Pons (tissue), 1 donor: ENCODE data around the gene PAK4.

Experiments used
- DNase-seq: peaks from one replicate; pipeline ENCODE4 v3.0.0-alpha.2; 2016; ENCODE audit warnings: low spot score

The PAK4 gene

GRCh38 chr19:39165857-39166256 lies 40.3 kb downstream of the PAK4 start:
- no peak for DNase-seq

- peak; percentile 17 for DNase-seq
Observed at GRCh38 chr19:39166571-39167391, 41.2 kb downstream of the PAK4 start.

GRCh38 chr19:39167461-39168257 lies 42.1 kb downstream of the PAK4 start:
- DNase-seq, result no peak

DNA sequence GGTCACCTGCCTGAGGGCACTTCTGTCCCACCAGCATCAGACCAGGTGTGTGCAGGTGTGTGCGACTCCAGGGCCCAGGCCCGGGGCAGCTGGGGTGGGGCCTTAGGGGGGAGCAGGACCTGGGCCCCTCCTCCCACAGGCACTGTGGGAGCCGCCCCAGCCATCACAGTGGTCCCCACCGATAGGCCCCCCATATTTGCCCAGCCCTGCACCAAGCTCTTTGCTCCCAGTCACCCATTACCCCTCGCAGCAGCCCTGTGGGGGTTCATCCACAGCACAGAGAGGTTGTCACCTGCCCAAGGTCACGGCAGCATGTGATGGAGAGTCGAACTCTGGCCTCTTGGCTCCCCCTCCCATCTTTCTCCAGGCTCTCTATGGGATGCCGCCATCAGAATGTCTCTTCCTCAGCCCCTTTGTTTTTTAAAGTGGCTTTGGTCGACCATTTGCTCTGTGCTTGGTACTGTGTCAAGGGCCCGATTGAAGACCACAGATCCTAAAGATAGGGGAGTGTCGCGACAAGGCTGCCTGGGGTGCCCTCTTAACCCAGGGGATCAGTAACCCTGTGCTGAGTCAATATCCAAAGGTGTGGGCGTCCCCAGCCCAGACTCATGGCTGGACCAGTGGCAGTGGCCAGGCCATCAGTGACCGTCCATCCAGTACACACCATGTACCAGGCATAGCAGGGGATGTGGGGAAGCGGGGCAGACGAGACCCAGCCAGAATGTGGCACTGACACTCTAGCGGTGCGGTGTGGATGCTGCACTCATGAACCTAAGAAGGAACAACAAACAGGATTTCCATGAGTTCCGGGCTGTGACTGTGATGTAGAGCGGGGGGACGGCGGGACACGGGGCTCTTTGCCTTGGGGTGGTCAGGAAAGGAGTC lies 42.9 kb downstream of the PAK4 start:
- no peak for DNase-seq

DNA sequence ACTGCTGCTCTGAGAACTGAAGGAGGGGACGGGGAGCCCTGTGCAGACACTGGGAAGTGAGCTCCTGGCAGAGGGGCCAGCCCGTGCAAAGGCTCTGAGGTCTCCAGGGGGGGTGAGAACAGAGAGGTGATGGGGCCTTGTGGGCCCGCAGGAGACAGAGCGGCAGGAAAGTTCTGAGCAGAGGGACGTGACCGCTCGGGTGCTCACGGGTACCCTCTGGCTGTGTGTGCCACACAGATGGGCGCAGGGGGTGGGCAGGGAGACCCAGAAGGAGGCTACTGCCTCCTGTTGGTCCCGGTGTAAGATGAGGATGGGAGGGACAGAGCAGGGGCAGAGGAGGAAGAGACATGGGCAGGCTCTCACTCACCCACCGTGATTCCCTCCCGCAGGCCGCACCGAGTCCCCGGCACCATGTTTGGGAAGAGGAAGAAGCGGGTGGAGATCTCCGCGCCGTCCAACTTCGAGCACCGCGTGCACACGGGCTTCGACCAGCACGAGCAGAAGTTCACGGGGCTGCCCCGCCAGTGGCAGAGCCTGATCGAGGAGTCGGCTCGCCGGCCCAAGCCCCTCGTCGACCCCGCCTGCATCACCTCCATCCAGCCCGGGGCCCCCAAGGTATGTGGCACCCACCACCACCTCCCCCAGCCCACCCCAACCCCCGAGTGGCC lies 43.7 kb downstream of the PAK4 start:
- no peak for DNase-seq

DNA sequence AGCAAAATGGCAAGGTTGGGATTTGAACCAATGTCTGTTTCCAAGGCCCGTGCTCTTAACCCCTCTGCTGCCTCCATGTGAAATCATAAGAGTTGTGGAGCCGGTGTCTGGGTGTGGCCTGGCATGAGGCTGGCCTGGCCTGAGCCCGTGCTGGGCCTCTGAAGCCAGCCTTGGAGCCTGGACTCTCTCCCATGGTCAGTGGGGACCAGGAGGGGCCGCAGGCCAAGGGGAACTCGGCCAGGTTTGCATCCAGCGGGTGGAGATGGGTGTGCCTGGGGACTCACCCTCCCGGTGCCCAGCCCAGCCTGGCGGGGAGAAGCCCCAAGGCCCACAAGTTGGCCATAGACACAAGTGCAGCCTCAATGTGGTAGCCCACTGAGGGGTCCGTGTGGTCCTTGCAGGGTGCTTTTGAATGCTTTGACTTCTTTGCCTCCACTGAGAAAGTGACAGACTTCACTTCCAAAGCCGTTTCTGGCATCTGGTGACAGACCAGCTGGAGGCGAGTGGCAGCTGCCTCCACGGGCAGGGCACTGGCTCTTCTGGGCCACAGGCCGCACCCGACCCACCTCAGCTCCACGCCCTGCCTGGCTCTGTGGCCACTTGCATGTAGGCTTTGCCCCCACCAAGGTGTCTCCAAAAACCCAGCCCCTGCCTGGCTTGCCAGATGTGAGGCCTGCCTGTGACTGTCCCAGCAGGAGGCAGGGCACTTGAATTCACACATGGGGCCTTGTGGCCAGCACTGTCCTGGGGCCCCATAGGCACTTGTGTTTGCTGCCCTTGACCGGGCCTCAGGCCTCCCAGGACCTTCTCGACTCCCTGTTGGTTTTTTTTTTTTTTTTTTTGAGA lies 45.0 kb downstream of the PAK4 start:
- no peak for DNase-seq

DNA sequence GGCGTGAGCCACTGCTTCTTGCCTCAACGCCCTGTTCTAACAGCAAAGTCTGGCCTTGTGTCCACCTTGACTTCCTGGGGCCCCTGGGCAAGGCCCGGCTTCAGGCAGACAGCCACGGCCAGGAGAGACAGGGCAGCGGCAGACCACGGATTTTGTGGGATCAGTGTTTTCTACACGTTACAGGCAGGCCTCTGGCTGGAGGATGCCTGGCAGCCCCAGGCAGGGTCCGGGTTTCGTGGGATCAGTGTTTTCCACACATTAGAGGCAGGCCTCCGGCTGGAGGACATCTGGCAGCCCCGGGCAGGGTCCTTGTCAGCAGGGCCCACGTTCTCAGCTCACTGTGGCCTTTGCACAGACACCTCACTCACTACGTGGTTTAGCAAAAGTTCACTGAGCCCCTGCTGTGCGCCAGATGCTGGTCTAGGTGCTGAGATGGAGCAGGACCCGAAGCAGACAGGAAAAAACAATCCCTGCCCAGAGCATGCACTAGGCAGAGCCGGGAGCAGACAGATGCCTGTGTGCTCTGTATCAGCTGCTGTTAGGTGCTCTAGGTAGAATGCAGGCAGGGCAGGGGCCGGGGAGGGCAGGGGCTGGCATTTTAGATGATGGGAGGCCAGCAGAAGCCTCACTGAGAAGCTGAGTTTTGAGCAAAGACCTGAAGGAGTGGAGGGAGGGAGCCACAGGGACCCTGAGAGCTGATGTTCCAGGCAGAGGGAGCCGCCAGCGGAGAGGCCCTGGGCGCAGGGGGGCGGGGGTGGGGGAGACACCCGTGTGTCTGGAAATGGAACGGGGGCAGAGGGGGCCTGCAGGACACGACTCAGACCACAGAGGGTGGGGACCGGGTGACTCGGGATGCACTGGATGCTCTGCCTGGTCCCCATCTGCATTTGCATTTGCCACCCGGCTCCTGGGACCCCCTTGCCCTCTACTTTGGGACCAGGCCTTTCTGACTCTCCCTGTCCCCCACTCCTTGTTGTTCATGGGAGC lies 46.2 kb downstream of the PAK4 start:
- no peak for DNase-seq

DNA sequence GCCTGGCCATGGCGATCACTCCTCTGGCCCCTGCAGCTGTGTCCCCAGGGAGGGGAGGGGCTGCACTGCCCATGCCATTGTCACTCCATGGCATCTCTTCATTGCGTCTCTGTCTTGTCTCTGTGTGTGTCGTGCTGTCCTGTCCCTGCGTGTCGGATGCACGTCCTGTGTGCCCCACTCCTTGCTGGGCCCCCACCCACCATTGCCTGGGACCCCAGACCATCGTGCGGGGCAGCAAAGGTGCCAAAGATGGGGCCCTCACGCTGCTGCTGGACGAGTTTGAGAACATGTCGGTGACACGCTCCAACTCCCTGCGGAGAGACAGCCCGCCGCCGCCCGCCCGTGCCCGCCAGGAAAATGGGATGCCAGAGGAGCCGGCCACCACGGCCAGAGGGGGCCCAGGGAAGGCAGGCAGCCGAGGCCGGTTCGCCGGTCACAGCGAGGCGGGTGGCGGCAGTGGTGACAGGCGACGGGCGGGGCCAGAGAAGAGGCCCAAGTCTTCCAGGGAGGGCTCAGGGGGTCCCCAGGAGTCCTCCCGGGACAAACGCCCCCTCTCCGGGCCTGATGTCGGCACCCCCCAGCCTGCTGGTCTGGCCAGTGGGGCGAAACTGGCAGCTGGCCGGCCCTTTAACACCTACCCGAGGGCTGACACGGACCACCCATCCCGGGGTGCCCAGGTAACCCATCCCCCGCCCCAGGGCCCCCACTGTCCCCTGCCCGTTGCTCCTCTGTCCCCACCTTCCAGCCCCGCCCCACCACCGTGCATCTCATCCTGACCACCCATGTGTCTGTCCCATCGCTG lies 47.3 kb downstream of the PAK4 start:
- no peak for DNase-seq

GRCh38 chr19:39173502-39173991 lies 48.0 kb downstream of the PAK4 start:
- no peak for DNase-seq

GRCh38 chr19:39174142-39174541 lies 48.6 kb downstream of the PAK4 start:
- no peak for DNase-seq

- DNase-seq, result no peak
Observed at GRCh38 chr19:39174558-39175544, 49.3 kb downstream of the PAK4 start.

DNA sequence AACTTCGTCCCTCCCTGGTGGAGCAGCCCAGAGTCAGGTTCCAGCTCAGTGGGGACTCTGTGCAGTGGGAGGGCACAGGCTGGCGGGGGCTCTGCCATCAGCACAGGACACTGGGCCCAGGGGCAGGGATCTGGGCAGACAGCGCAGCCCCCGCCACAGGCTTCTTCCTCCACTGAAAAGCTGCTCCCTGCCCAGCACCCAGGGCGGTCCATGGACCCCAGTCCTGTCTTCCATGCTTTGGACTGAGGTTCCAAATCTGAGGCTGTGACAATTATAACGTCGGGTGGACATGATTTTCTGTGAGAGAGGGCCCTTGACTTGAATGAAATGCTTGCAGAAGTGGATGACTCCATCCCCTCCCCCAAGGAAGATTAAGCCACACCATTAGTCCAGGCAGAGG lies 50.0 kb downstream of the PAK4 start:
- DNase-seq, result no peak

- DNase-seq, result no peak
Observed at GRCh38 chr19:39177110-39177699, 51.6 kb downstream of the PAK4 start.

GRCh38 chr19:39177736-39178135 lies 52.1 kb downstream of the PAK4 start:
- DNase-seq, result no peak

GRCh38 chr19:39178296-39179006 lies 52.9 kb downstream of the PAK4 start:
- no peak for DNase-seq

DNA sequence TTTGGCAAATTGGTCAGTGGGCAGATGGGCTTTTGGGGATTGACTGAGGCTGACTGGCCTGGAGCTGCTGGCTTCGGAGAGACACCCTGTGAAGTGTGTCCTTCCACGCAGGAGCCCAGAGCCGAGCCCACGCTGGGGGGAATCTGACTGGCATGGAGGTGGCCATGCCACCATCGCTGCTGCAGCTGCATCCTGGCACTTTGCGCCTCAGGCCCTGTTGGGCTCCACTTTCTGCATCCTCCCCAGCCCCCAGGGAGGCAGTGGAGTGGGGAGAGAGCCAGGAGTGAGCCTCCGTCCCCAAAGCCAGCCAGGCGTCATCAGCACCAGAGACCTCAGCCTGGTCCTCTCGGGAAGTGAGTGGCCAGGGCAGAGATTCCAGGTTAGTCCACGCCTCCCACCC lies 54.2 kb downstream of the PAK4 start:
- no peak for DNase-seq
